ENCODE measurements around the gene OST4. TPM values are rescaled to one million over a fixed set of nuclear protein-coding genes. Genes with fewer than 3 reads are reported as not detected.

Gene OST4
- polyA plus RNA-seq, 2 of the 4 experiments (the other 2 are of a cell fraction): 392 to 880 TPM

GRCh38 chr2:27042985-27043634 lies 28.3 kb downstream of the OST4 start:
- H3K4me1 ChIP-seq: no peaks in the 10 kb centered on the region
- no peak overlapping the region for H3K4me3 ChIP-seq
- ChIA-PET POLR2A (interaction anchor here (1.0 to 1.2 kb wide), 2 partner anchors 10 to 12 kb away, joined by 3 to 5 read pairs; partner anchors contain the start of gene TMEM214), CTCF (interaction anchor here (0.6 to 2.0 kb wide), 7 partner anchors 8 to 81 kb away, joined by 3 to 10 read pairs (median 4); partner anchors contain the start of genes AGBL5 and TMEM214)
- ATAC-seq: no peak
- TF ChIP-seq GATA3 (IDR thresholded peaks at IDR 0.05; ENCODE audit: borderline replicate concordance) (no peak), CHD2 (IDR thresholded peaks at IDR 0.05; ENCODE audit: low read length, partially characterized antibody) (no peak), JUN (IDR thresholded peaks at IDR 0.05) (0 out of 5 replicates have a peak, but pooled peaks of 1 of the 2 experiments have one; percentile 4), REST (IDR thresholded peaks at IDR 0.05) (no peak)
- no peak overlapping the region for H3K27ac ChIP-seq
- no peak for DNase-seq (ENCODE audit: low read depth in 1 of 2, low spot score in 1 of 2)
- no peak overlapping the region for H3K4me2 ChIP-seq
- 83% methylated on average over 7 of the region's 7 CpGs for WGBS (ENCODE audit: missing lambda C conversion rate)
- FAIRE-seq: no peak
- no peaks in the 10 kb centered on the region for H3K9me3 ChIP-seq

GRCh38 chr2:27042159-27042661 lies 29.2 kb downstream of the OST4 start:
- no peak for ATAC-seq

More at GRCh38 chr2:27042159-27042661, 29.2 kb downstream of the OST4 start:
- DNase-seq (ENCODE audit: low read depth in 1 of 2, low spot score in 1 of 2) (no peak), FAIRE-seq (no peak)
- Histone ChIP-seq H3K4me2 (no peak overlapping the region), H3K27ac (no peak overlapping the region), H3K4me1 (no peaks in the 10 kb centered on the region), H3K4me3 (no peak overlapping the region), H3K9me3 (no peaks in the 10 kb centered on the region)
- no peak for TF ChIP-seq ZC3H11A (IDR thresholded peaks at IDR 0.05)
- TF ChIP-seq CEBPB (IDR thresholded peaks at IDR 0.05): no peak
- TF ChIP-seq BHLHE40 (IDR thresholded peaks at IDR 0.05; ENCODE audit: low read depth, low read length): no peak
- TF ChIP-seq NPAS2 (CRISPR knock-in tag; IDR thresholded peaks at IDR 0.05; ENCODE audit: borderline replicate concordance): no peak
- TF ChIP-seq POLR2A (IDR thresholded peaks at IDR 0.05; ENCODE audit: low read length): no peak
- no peak for TF ChIP-seq ESRRA (IDR thresholded peaks at IDR 0.05; ENCODE audit: borderline replicate concordance, low read length)
- no peak for TF ChIP-seq REST (IDR thresholded peaks at IDR 0.05)
- TF ChIP-seq HEYL (CRISPR knock-in tag; IDR thresholded peaks at IDR 0.05): no peak
- TF ChIP-seq HOXB5 (CRISPR knock-in tag; IDR thresholded peaks at IDR 0.05): no peak
- no peak for TF ChIP-seq NR3C1 (IDR thresholded peaks at IDR 0.05)
- TF ChIP-seq TFCP2L1 (CRISPR knock-in tag; IDR thresholded peaks at IDR 0.05): no peak
- no peak for TF ChIP-seq FOXS1 (CRISPR knock-in tag; IDR thresholded peaks at IDR 0.05)
- no peak for TF ChIP-seq JUNB (IDR thresholded peaks at IDR 0.05)
- 92% methylated on average over 10 of the region's 10 CpGs for WGBS (ENCODE audit: missing lambda C conversion rate)
- CTCF ChIA-PET: interaction anchor here (0.6 to 4.8 kb wide), 8 partner anchors 8 to 196 kb away, joined by 3 to 27 read pairs (median 6); partner anchors contain the start of genes AGBL5 and TMEM214
- POLR2A ChIA-PET: interaction anchor here (1.0 to 1.2 kb wide), 3 partner anchors 8 to 13 kb away, joined by 3 to 6 read pairs (median 5); partner anchors contain the start of gene TMEM214

Data from A549 (cell line).